Kidney (tissue), 14 donors: ENCODE results near the gene ARID3A. TPM values are rescaled to one million over a fixed set of nuclear protein-coding genes. Genes with fewer than 3 reads are reported as not detected.

Experiments
- DNase-seq, 5 donors: peaks; one replicate each; pipeline ENCODE4 v3.0.0-alpha.2; 2013 to 2020
- FAIRE-seq: peaks from 2 replicates; lab custom pipeline; 2012; peaks lifted over from hg19 to GRCh38; lab: Jason Lieb, UNC
- H3K27ac ChIP-seq, 2 donors: one replicate each; pipeline ENCODE4 v1.7.0; 2013; ENCODE audit warnings: low read depth in 2 of 2, low read length in 2 of 2, inconsistent platforms in 1 of 2
- H3K27me3 ChIP-seq: one replicate; pipeline ENCODE4 v1.7.1; 2013; ENCODE audit warnings: low read length, inconsistent platforms; ENCODE audit not compliant: control insufficient read depth, insufficient read depth
- H3K36me3 ChIP-seq, 3 donors: one replicate each; pipeline versions ENCODE4 v1.7.0 to v1.7.1; 2013; ENCODE audit warnings: low read length in 3 of 3, control low read depth in 1 of 3, inconsistent platforms in 1 of 3; ENCODE audit not compliant: insufficient read depth in 3 of 3, control insufficient read depth in 2 of 3
- H3K4me1 ChIP-seq, 3 donors: one replicate each; pipeline versions ENCODE4 v1.7.0 to v1.7.1; 2013; ENCODE audit warnings: low read length in 3 of 3, inconsistent platforms in 1 of 3, low read depth in 1 of 3; ENCODE audit not compliant: control insufficient read depth in 2 of 3, insufficient read depth in 2 of 3
- H3K4me3 ChIP-seq, 3 donors: one replicate each; pipeline versions ENCODE4 v1.7.0 to v1.8.1; 2013; ENCODE audit warnings: low read length in 3 of 3, control low read depth in 1 of 3, inconsistent platforms in 1 of 3
- H3K9ac ChIP-seq, 3 donors: one replicate each; pipeline versions ENCODE4 v1.7.0 to v1.7.1; 2013; ENCODE audit warnings: low read length in 3 of 3, control low read depth in 1 of 3, inconsistent platforms in 1 of 3
- H3K9me3 ChIP-seq, 3 donors: one replicate each; pipeline versions ENCODE4 v1.7.0 to v1.7.1; 2013; ENCODE audit warnings: low read length in 3 of 3, control low read depth in 1 of 3, inconsistent platforms in 1 of 3; ENCODE audit not compliant: control insufficient read depth in 2 of 3, insufficient read depth in 1 of 3
- intact Hi-C: fragments of 100-400 bp; cut with DNase I; formaldehyde crosslinking; loops from one replicate; pipeline ENCODE4 v1.11.1; 2022
- polyA plus RNA-seq: library from polyadenylated mRNA; stranded (reverse); fragments of 350-450 nt; fragmentation: Illumina TruSeq; extraction: RNeasy Lipid Tissue Mini Kit (QIAGEN cat#74804); gene quantifications from one replicate; pipeline ENCODE4 v1.2.3, GENCODE V29; 2014; ENCODE audit warnings: low read depth, low replicate concordance; ENCODE audit not compliant: insufficient read depth
- total RNA-seq: library from RNA; stranded (reverse); fragmentation: NEBNext Ultra II Directional; extraction: Animal tissue kit (Norgen Biotek cat#: 25700); gene quantifications from one replicate; pipeline ENCODE4 v1.2.1, GENCODE V29; 2021
- TF ChIP-seq, protein P1 (sequence below): IDR thresholded peaks from 3 replicates; pipeline ENCODE4 v1.5.1; 2012; ENCODE audit warnings: mild to moderate bottlenecking, moderate library complexity, borderline replicate concordance; ENCODE audit not compliant: insufficient read depth; ENCODE audit errors: extremely low read depth
- donor health status: control.
- donor health status: control.
- donor health status: control.
- donor health status: control.
- donor health status: control.
- donor health status: DM: yes; HTN: yes; CAD: no.
- donor health status: Normal renal cell carcinoma (clear cell type).

The ARID3A gene
- total and polyA plus RNA-seq, 2 donors from 2014 or later = 5.6 to 16.9 TPM

DNA sequence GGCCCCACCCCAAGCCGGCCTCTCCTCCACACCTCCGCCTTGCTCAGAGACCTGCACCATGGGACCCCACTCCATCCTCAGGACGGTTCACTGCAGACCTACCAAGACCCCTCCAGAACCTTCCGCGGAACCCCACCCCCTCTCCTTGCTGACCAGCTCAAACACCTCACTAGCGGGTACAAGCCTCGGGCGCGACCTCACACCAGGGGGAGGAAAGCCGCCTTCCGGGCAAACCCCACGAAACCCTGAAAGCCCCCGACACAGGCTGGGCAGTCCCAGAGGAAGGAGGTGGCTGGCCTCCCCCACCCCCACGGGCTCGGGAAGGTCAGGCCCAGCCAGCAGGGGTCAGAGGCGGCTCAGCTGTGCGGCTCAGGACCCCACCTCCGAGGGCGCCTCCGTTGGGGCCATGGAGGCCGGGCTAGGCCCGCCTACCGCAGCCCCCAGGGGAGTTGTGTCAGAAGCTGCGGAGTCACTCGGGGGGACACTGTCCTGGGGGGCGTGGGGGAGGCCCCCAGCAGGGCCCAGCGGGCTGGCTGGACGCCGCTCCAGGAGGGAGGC, 84.2 kb downstream of the ARID3A start:
- Histone ChIP-seq H3K27ac (no peak overlapping the region), H3K4me3 (no peak overlapping the region), H3K9me3 (no peaks in the 10 kb centered on the region), H3K36me3 (peaks cover 0 to 10% (median 0%) of the 10 kb centered on the region in 3 donors), H3K27me3 (no peaks in the 10 kb centered on the region), H3K9ac (no peak overlapping the region), H3K4me1 (no peaks in the 10 kb centered on the region)
- TF ChIP-seq, protein P1, sequence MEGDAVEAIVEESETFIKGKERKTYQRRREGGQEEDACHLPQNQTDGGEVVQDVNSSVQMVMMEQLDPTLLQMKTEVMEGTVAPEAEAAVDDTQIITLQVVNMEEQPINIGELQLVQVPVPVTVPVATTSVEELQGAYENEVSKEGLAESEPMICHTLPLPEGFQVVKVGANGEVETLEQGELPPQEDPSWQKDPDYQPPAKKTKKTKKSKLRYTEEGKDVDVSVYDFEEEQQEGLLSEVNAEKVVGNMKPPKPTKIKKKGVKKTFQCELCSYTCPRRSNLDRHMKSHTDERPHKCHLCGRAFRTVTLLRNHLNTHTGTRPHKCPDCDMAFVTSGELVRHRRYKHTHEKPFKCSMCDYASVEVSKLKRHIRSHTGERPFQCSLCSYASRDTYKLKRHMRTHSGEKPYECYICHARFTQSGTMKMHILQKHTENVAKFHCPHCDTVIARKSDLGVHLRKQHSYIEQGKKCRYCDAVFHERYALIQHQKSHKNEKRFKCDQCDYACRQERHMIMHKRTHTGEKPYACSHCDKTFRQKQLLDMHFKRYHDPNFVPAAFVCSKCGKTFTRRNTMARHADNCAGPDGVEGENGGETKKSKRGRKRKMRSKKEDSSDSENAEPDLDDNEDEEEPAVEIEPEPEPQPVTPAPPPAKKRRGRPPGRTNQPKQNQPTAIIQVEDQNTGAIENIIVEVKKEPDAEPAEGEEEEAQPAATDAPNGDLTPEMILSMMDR = no peak
- intact Hi-C loops = no loop called here
- DNase-seq (peak in 2 of 5 donors; percentile 25 to 75), FAIRE-seq (no peak)

DNA sequence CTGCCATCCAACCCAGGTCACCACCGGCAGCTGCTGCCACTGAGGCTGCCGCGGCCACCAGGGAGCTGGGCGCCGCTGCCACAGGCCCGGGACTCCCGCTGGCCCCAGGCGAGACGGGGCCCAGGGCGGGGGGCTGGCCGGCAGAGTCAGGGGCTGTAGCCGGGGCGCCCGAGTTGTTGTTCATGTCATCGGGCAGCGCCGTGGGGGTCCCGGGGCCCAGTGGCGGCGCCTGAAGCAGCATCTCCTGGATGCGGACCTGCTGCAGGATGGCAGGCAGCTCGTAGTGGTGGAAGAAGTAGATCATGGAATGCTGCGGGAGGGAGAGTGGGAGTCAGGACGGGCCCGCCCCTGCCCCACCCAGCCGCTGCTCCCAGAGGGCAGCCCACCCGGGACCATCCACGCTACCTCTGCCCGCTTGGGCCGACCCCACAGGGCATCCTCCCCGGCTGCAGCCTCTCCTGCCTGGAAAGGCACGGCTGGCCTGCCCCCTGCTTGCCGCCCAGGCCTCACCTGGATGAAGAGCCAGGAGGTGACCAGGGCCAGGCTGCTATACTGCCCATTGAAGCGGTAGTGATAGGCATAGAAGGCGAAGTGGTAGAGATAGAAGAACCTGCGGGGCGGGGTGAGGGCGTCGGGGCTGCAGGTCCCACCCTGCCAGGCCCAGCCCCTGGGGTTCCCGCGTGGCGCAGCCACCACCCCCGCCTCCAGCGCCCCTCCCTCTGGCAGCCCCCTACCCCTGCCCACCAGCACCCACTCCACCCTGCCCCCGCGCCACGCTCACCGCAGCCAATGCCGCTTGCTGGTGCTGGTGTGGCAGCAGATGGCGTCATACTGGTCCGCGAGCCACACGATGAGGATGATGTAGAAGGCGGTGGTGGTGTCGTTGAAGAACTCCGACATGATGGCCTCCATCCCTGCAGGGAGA, 85.0 kb downstream of the ARID3A start:
- no peak for FAIRE-seq
- H3K36me3 ChIP-seq = peaks cover 0 to 10% (median 0%) of the 10 kb centered on the region in 3 donors
- no peaks in the 10 kb centered on the region for H3K9me3 ChIP-seq
- no peak overlapping the region for H3K4me3 ChIP-seq
- H3K27ac ChIP-seq = no peak overlapping the region
- DNase-seq = peak in 1 of 5 donors; percentile 74
- intact Hi-C loops = no loop called here
- H3K27me3 ChIP-seq = no peaks in the 10 kb centered on the region
- peaks cover 0 to 6% (median 0%) of the 10 kb centered on the region in 3 donors for H3K4me1 ChIP-seq
- H3K9ac ChIP-seq = no peak overlapping the region
- TF ChIP-seq, protein P1 = no peak

DNA sequence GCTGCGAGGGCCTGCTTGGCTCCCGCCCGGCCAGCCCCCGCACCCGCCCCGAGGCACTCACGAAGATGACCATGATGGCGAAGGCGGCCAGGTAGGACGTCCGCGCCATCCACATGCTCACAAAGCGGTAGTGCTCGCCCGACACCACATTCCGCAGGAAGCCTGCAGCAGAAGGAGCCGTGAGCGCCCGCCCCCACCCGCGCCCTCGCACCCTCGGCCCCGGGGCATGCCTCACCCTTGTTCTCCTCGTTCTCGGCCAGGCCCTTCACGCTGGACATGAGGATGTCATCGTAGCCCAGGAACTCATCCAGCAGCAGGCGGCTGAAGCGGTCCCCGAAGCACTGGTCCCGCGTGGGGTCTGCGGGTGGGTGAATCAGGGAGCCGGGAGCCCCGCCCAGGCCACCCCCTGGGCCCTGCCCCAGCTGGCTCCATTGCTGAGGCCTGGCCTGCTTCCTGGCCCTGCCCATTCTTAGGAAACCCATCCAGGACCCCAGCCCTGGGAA, 86.0 kb downstream of the ARID3A start:
- Histone ChIP-seq H3K36me3 (peaks cover 0 to 10% (median 0%) of the 10 kb centered on the region in 3 donors), H3K9me3 (no peaks in the 10 kb centered on the region), H3K9ac (no peak overlapping the region), H3K4me3 (no peak overlapping the region), H3K4me1 (peaks cover 0 to 15% (median 0%) of the 10 kb centered on the region in 3 donors), H3K27me3 (no peaks in the 10 kb centered on the region), H3K27ac (no peak overlapping the region)
- intact Hi-C loops = no loop called here
- DNase-seq (no peak), FAIRE-seq (no peak)
- TF ChIP-seq, protein P1 = no peak
